GM12878 (cell line): ENCODE measurements around the gene MFN1. TPM values are rescaled to one million over a fixed set of nuclear protein-coding genes. Genes with fewer than 3 reads are reported as not detected.

Experiments used
- ATAC-seq: fragments of 200-7000 bp; cut with Tn5 transposase; 3 replicates; pipeline ENCODE4 v1.9.1; 2020; ENCODE audit warnings: mild to moderate bottlenecking, moderate library complexity
- BruUV-seq: library from RNA; stranded (reverse); fragments of 400-500 nt; replicated peaks from 2 replicates; lab custom pipeline; 2021; lab: Mats Ljungman, UMichigan
- CTCF ChIA-PET: fragments of 300-600 bp; sonication (Branson Sonifier 250); formaldehyde crosslinking; extraction: SDS; loops from one replicate; lab custom pipeline; 2021; ENCODE audit warnings: inconsistent platforms; lab: Yijun Ruan, JAX
- POLR2A ChIA-PET: fragments of 350-600 bp; formaldehyde crosslinking; extraction: SDS; loops from one replicate; lab custom pipeline; 2021; ENCODE audit warnings: inconsistent platforms; lab: Charles Lee
- RAD21 ChIA-PET: fragments of 300-600 bp; sonication (Branson Sonifier 250); formaldehyde crosslinking; loops from one replicate; lab custom pipeline; 2023; ENCODE audit warnings: antibody characterized with exemption; ENCODE audit not compliant: unreplicated experiment; lab: Charles Lee
- SMC1A ChIA-PET: fragments of 300-600 bp; sonication (Branson Sonifier 250); formaldehyde crosslinking; loops from one replicate; lab custom pipeline; 2023; ENCODE audit not compliant: unreplicated experiment, uncharacterized antibody; lab: Charles Lee
- DNase-seq: peaks from one replicate; pipeline ENCODE4 v3.0.0-alpha.2; 2011; ENCODE audit warnings: low read depth, low spot score
- FAIRE-seq: peaks from 3 replicates; lab custom pipeline; 2011; peaks lifted over from hg19 to GRCh38; lab: Jason Lieb, UNC
- H2AFZ ChIP-seq: 2 replicates; pipeline ENCODE4 v1.6.0; 2011; ENCODE audit warnings: low read depth, low read length, control low read depth; ENCODE audit not compliant: control insufficient read depth
- H3K27ac ChIP-seq: 2 replicates; pipeline ENCODE4 v1.5.1; 2011; ENCODE audit warnings: control low read depth; ENCODE audit not compliant: control insufficient read depth, insufficient read depth
- H3K27me3 ChIP-seq, 2 experiments: replicated peaks in 1 of 2; 2 replicates each; pipeline versions ENCODE4 v1.6.0 to v1.6.1; 2011; ENCODE audit warnings: low read length in 1 of 2; ENCODE audit not compliant: control insufficient read depth in 2 of 2, insufficient read depth in 2 of 2
- H3K36me3 ChIP-seq, 2 experiments: 2 replicates each; pipeline ENCODE4 v1.5.1; 2011; ENCODE audit warnings: low read length in 1 of 2; ENCODE audit not compliant: control insufficient read depth in 2 of 2, insufficient read depth in 2 of 2
- H3K4me1 ChIP-seq: 2 replicates; pipeline ENCODE4 v1.6.1; 2011; ENCODE audit warnings: mild to moderate bottlenecking, low read length, moderate library complexity, mixed read lengths; ENCODE audit not compliant: control insufficient read depth, insufficient read depth
- H3K4me2 ChIP-seq: 2 replicates; pipeline ENCODE4 v1.6.0; 2011; ENCODE audit warnings: control low read depth; ENCODE audit not compliant: control insufficient read depth, insufficient read depth
- H3K4me3 ChIP-seq: fragments of 200-600 bp; sonication (generic); 2 replicates; pipeline ENCODE4 v1.5.1; 2016
- H3K79me2 ChIP-seq: 2 replicates; pipeline ENCODE4 v1.6.0; 2011; ENCODE audit warnings: low read length; ENCODE audit not compliant: control insufficient read depth, insufficient read depth
- H3K9ac ChIP-seq: 2 replicates; pipeline ENCODE4 v1.8.0; 2011; ENCODE audit warnings: low read length, control low read depth, mixed read lengths; ENCODE audit not compliant: control insufficient read depth, insufficient read depth
- H3K9me3 ChIP-seq: replicated peaks from 3 replicates; pipeline ENCODE4 v1.5.1; 2011; ENCODE audit warnings: mild to moderate bottlenecking, low read length; ENCODE audit not compliant: control insufficient read depth, insufficient read depth
- H4K20me1 ChIP-seq: 2 replicates; pipeline ENCODE4 v1.6.0; 2011; ENCODE audit not compliant: control insufficient read depth, insufficient read depth
- CBX3 ChIP-seq: fragments of 200-600 bp; sonication (generic); IDR thresholded peaks from 2 replicates; pipeline ENCODE4 v1.6.1; 2016; ENCODE audit warnings: low read depth, borderline replicate concordance
- JUNB ChIP-seq: IDR thresholded peaks from 2 replicates; pipeline ENCODE4 v1.6.1; 2016; ENCODE audit warnings: antibody characterized with exemption, mild to moderate bottlenecking
- NFYB ChIP-seq: IDR thresholded peaks from 2 replicates; pipeline ENCODE4 v1.6.1; 2011; ENCODE audit warnings: low read depth, mild to moderate bottlenecking, low read length, improper control_type of control experiment, moderate library complexity; ENCODE audit not compliant: insufficient read depth
- PAX8 ChIP-seq: fragments of 450-650 bp; IDR thresholded peaks from 2 replicates; pipeline ENCODE4 v1.6.1; 2017; ENCODE audit warnings: mild to moderate bottlenecking, moderate library complexity
- SMAD5 ChIP-seq: IDR thresholded peaks from 2 replicates; pipeline ENCODE4 v1.6.1; 2016; ENCODE audit warnings: antibody characterized with exemption, low read depth
- ZNF384 ChIP-seq: IDR thresholded peaks from 2 replicates; pipeline ENCODE4 v1.6.1; 2012; ENCODE audit warnings: low read depth, mild to moderate bottlenecking, low read length, improper control_type of control experiment, borderline replicate concordance
- ZSCAN29 ChIP-seq: fragments of 450-650 bp; IDR thresholded peaks from 2 replicates; pipeline ENCODE4 v1.6.1; 2017; ENCODE audit warnings: mild to moderate bottlenecking, moderate library complexity
- WGBS: methylation state at CpG from one replicate; pipeline ENCODE4 v1.1.6; 2016; ENCODE audit warnings: low lambda C conversion rate; ENCODE audit not compliant: insufficient replicate concordance, insufficient coverage; ENCODE audit errors: missing lambda C conversion rate; 5-methylcytosine and 5-hydroxymethylcytosine counted together
- in situ Hi-C: fragments of 300-500 bp; cut with MboI; formaldehyde crosslinking; loops from 9 replicates; pipeline ENCODE4 v1.14.3; 2018; ENCODE audit warnings: mixed read lengths
- intact Hi-C: fragments of 100-400 bp; cut with micrococcal nuclease; formaldehyde crosslinking; loops from one replicate; pipeline ENCODE4 v1.14.2; 2022; ENCODE audit not compliant: unreplicated experiment
- polyA plus RNA-seq, 11 experiments: library from polyadenylated mRNA; depleted of rRNA in 4 of 11; unstranded in 6 of 11; stranded (reverse) in 5 of 11; fragments of >200 nt; fragmentation: Nextera tagmentation in 4 of 11; fragmentation: Illumina TruSeq in 1 of 11; extraction: Ambion mirVana in 4 of 11; extraction: Trizol in 1 of 11; gene quantifications; 1 replicate in 1 of 11; 2 replicates in 10 of 11; pipeline versions ENCODE4 v1.2.1 to v1.2.3, GENCODE V29; 2011 to 2016; ENCODE audit warnings: inconsistent platforms in 2 of 11, missing spikeins in 2 of 11, low read depth in 1 of 11
- total RNA-seq, 4 experiments: library from RNA; depleted of rRNA in 3 of 4; stranded (reverse); fragments of >200 nt in 3 of 4; fragmentation: Illumina TruSeq in 1 of 4; extraction: Trizol in 1 of 4; gene quantifications; 2 replicates each; pipeline versions ENCODE4 v1.2.1 to v1.2.3, GENCODE V29; 2013 to 2021
- TF ChIP-seq, protein P1 (sequence below): IDR thresholded peaks from 2 replicates; pipeline ENCODE4 v1.6.1; 2011; ENCODE audit warnings: borderline replicate concordance, low read depth, mild to moderate bottlenecking, moderate library complexity, mixed read lengths, low read length; ENCODE audit not compliant: insufficient read depth; ENCODE audit errors: extremely low read length

MFN1 gene
- total and polyA plus RNA-seq, 10 of the 15 experiments (the other 5 are each of a cell fraction or from before 2014, with no cell fraction given) = 14.4 to 120 (median 39.8) TPM

DNA sequence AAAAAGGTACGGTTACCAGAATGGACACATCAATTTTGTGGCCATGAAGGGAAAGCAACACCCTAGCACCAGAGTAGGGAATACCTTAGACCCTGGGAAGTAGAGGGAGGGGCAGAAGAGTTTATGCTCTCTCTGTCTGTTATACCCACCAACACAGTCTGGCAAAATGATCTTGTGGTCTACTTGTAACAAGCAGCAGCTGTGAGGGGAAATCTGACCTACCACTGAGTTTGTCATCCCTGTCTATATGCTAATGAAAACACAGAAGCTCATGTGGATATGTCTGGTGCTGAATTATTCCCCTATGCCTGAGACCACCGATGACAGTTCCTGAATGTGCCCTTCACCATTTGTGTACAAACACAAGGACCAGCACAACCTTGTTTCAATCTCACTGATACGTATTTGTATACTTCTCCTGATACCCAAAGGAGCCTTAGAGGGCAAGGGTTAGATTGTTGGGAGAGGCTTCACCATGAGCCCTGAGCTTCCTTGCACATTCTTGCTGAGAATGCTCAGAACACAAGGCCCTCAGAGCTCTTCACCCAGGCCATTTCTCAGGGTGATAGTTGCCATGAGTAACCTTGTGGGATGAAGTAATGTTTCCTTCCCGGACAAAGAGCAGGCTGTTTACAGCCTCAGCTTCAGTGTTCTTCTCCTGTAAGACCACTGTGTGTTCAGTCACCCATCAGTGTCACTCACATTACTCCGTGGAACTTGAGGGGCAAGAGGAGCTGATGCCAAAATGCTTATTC lies 49.4 kb upstream of the MFN1 start (continued):
- TF ChIP-seq ZNF384 = no peak
- TF ChIP-seq JUNB = no peak
- TF ChIP-seq ZSCAN29 = no peak
- no peak for TF ChIP-seq CBX3
- no peak for TF ChIP-seq PAX8
- TF ChIP-seq SMAD5 = no peak
- TF ChIP-seq, all 136 proteins: peak for 0

DNA sequence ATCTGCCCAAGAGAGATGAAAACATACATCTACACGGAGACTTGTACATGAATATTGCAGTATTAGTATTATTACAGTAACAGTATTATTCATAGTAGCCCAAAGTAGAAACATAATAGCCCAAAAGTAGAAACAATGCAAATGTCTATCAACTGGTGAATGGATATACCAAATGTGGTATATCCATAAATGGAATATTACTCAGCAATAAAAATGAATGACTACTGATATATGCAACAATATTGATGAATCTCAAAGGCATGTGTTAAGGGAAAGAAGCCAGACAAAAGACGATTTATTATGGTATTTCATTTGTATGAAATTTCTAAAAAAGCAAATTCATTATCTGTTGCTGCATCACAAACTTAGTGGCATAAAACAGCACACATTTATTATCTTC lies 48.2 kb upstream of the MFN1 start:
- DNase-seq = no peak
- Histone ChIP-seq H3K9ac (no peak overlapping the region), H3K27ac (no peak overlapping the region), H3K4me1 (no peaks in the 10 kb centered on the region), H4K20me1 (no peaks in the 10 kb centered on the region), H3K4me3 (no peak overlapping the region), H3K9me3 (no peaks in the 10 kb centered on the region), H2AFZ (no peak overlapping the region), H3K4me2 (no peak overlapping the region), H3K36me3 (no peaks in the 10 kb centered on the region), H3K27me3 (no peaks in the 10 kb centered on the region), H3K79me2 (no peaks in the 10 kb centered on the region)
- ChIA-PET CTCF (interaction anchor here (0.9 kb wide), 1 partner anchor 23 kb away, joined by 5 read pairs; no protein-coding TSS in a partner anchor), RAD21 (no interaction called here), SMC1A (no interaction called here), POLR2A (interaction anchor here (0.6 kb wide), 1 partner anchor 18 kb away, joined by 3 read pairs; no protein-coding TSS in a partner anchor)
- WGBS = 38% methylated on average over 2 of the region's 2 CpGs
- BruUV-seq = no TSS peak
- FAIRE-seq = no peak
- no peak for TF ChIP-seq NFYB
- TF ChIP-seq, protein P1, sequence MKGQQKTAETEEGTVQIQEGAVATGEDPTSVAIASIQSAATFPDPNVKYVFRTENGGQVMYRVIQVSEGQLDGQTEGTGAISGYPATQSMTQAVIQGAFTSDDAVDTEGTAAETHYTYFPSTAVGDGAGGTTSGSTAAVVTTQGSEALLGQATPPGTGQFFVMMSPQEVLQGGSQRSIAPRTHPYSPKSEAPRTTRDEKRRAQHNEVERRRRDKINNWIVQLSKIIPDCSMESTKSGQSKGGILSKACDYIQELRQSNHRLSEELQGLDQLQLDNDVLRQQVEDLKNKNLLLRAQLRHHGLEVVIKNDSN = no peak
- no peak for ATAC-seq
- intact Hi-C loops = no loop called here
- in situ Hi-C loops = no loop called here
